H1 (cell line): ENCODE data around the gene PTRH1. TPM values are rescaled to one million over a fixed set of nuclear protein-coding genes. Genes with fewer than 3 reads are reported as not detected.

Experiments used
- BRCA1 ChIP-seq: IDR thresholded peaks from 2 replicates; pipeline ENCODE4 v1.6.1; 2012; ENCODE audit warnings: low read depth, low read length, improper control_type of control experiment
- FOSL1 ChIP-seq: IDR thresholded peaks from 2 replicates; pipeline ENCODE4 v1.6.1; 2011; ENCODE audit warnings: mild to moderate bottlenecking, low read depth, low read length, moderate library complexity; ENCODE audit not compliant: insufficient read depth
- JUN ChIP-seq: IDR thresholded peaks from 2 replicates; pipeline ENCODE4 v1.6.1; 2011; ENCODE audit warnings: low read depth, mild to moderate bottlenecking, improper control_type of control experiment, low read length
- polyA plus RNA-seq, 7 experiments: library from polyadenylated mRNA; depleted of rRNA in 3 of 7; stranded (reverse) in 5 of 7; unstranded in 2 of 7; fragments of >200 nt in 5 of 7; fragments of 200-250 nt in 2 of 7; gene quantifications; 1 replicate in 5 of 7; 2 replicates in 1 of 7; 4 replicates in 1 of 7; pipeline versions ENCODE4 v1.2.1 to v1.2.3, GENCODE V29; 2011 to 2013; ENCODE audit warnings: missing spikeins in 2 of 7, mixed read lengths in 2 of 7
- total RNA-seq: library from RNA; stranded (reverse); fragmentation: NEBNext Ultra II Directional; extraction: Animal tissue kit (Norgen Biotek cat#: 25700); gene quantifications from 2 replicates; pipeline ENCODE4 v1.2.1, GENCODE V29; 2021

The PTRH1 gene
- total and polyA plus RNA-seq, 2 of the 8 experiments (the other 6 are each of a cell fraction or from before 2014, with no cell fraction given), result 11.1 to 19.8 TPM

- TF ChIP-seq BRCA1, result no peak
- TF ChIP-seq JUN, result no peak
- no peak for TF ChIP-seq FOSL1
Measured at GRCh38 chr9:127705577-127706379, 9.7 kb downstream of the PTRH1 start (continued).
